Smooth muscle cell (in vitro differentiated cells): Measurements from ENCODE around the gene CHMP1A. TPM values are rescaled to one million over a fixed set of nuclear protein-coding genes. Genes with fewer than 3 reads are reported as not detected.

ENCODE experiments used
- DNase-seq: peaks from one replicate; lab custom pipeline; 2025; ENCODE audit not compliant: unreplicated experiment; lab: John Stamatoyannopoulos, UW
- H2AFZ ChIP-seq: fragments of 200-600 bp; sonication (generic); 2 replicates; pipeline ENCODE4 v1.6.0; 2016; ENCODE audit warnings: antibody characterized with exemption, low read depth, mild to moderate bottlenecking
- H3F3A ChIP-seq: fragments of 200-600 bp; sonication (generic); 2 replicates; pipeline ENCODE4 v1.6.0; 2017; ENCODE audit warnings: antibody characterized with exemption, low read depth
- H3K27ac ChIP-seq: fragments of 200-600 bp; sonication (generic); 2 replicates; pipeline ENCODE4 v1.5.1; 2016; ENCODE audit warnings: low read depth, mild to moderate bottlenecking
- H3K27me3 ChIP-seq: fragments of 200-600 bp; sonication (generic); 2 replicates; pipeline ENCODE4 v1.6.1; 2016; ENCODE audit warnings: low read depth, mild to moderate bottlenecking
- H3K36me3 ChIP-seq: fragments of 200-600 bp; sonication (generic); 2 replicates; pipeline ENCODE4 v1.5.1; 2016; ENCODE audit warnings: low read depth
- H3K4me1 ChIP-seq: fragments of 200-600 bp; sonication (generic); 2 replicates; pipeline ENCODE4 v1.5.1; 2016; ENCODE audit warnings: low read depth
- H3K4me2 ChIP-seq: fragments of 200-600 bp; sonication (generic); 2 replicates; pipeline ENCODE4 v1.6.0; 2016; ENCODE audit warnings: mild to moderate bottlenecking
- H3K4me3 ChIP-seq: fragments of 200-600 bp; sonication (generic); 2 replicates; pipeline ENCODE4 v1.5.1; 2016; ENCODE audit warnings: mild to moderate bottlenecking
- H3K79me2 ChIP-seq: fragments of 200-600 bp; sonication (generic); 2 replicates; pipeline ENCODE4 v1.6.0; 2016; ENCODE audit warnings: low read depth, mild to moderate bottlenecking
- H3K9ac ChIP-seq: fragments of 200-600 bp; sonication (generic); 2 replicates; pipeline ENCODE4 v1.6.0; 2016; ENCODE audit warnings: low read depth
- H3K9me3 ChIP-seq: fragments of 200-600 bp; sonication (generic); replicated peaks from 2 replicates; pipeline ENCODE4 v1.5.1; 2016; ENCODE audit warnings: low read depth
- H4K20me1 ChIP-seq: fragments of 200-600 bp; sonication (generic); 2 replicates; pipeline ENCODE4 v1.6.0; 2016; ENCODE audit warnings: low read depth
- CTCF ChIP-seq: fragments of 200-600 bp; sonication (generic); IDR thresholded peaks from 2 replicates; pipeline ENCODE4 v1.5.1; 2017; ENCODE audit warnings: borderline replicate concordance, mild to moderate bottlenecking, antibody characterized with exemption; ENCODE audit not compliant: insufficient read depth, poor library complexity, severe bottlenecking
- WGBS: methylation state at CpG from one replicate; pipeline ENCODE4 v1.1.7; 2016; ENCODE audit warnings: low lambda C conversion rate; 5-methylcytosine and 5-hydroxymethylcytosine counted together
- polyA plus RNA-seq: library from polyadenylated mRNA; unstranded; fragments of >200 nt; fragmentation: Nextera tagmentation; extraction: Ambion mirVana; gene quantifications from 2 replicates; pipeline ENCODE4 v1.2.1, GENCODE V29; 2016
- total RNA-seq: library from RNA; depleted of rRNA; stranded (reverse); fragments of >200 nt; gene quantifications from 2 replicates; pipeline ENCODE4 v1.2.3, GENCODE V29; 2014

CHMP1A gene
- total and polyA plus RNA-seq, 2 experiments from 2014 or later = 40.0 to 68.4 TPM

- no peak for TF ChIP-seq CTCF
- H3F3A ChIP-seq = no peaks in the 10 kb centered on the region
- no peaks in the 10 kb centered on the region for H3K27me3 ChIP-seq
- peaks cover 19% of the 10 kb centered on the region for H3K79me2 ChIP-seq
- H3K4me3 ChIP-seq = peak within 1 kb of the TSS; percentile 92
- no peaks in the 10 kb centered on the region for H4K20me1 ChIP-seq
- H3K9ac ChIP-seq = peak within 1 kb of the TSS; percentile 71
- H3K4me1 ChIP-seq = peaks cover 8% of the 10 kb centered on the region
- H3K27ac ChIP-seq = peak within 1 kb of the TSS; percentile 78
- H3K36me3 ChIP-seq = no peaks in the 10 kb centered on the region
- 3% methylated on average over 59 of the region's 67 CpGs for WGBS
- DNase-seq = peak; percentile 87
- no peaks in the 10 kb centered on the region for H3K9me3 ChIP-seq
- H2AFZ ChIP-seq = peak within 1 kb of the TSS; percentile 96
- peak within 1 kb of the TSS; percentile 98 for H3K4me2 ChIP-seq
These were observed 29.1 kb upstream of the CHMP1A start, which contains the start of gene CDK10 for GRCh38 chr16:89686520-89687091. Gene CDK10 (plus strand): TSS chr16:89686689. CDS start chr16:89686711, 22 bp downstream.

- Histone ChIP-seq H3K36me3 (no peaks in the 10 kb centered on the region), H4K20me1 (no peaks in the 10 kb centered on the region), H3K9me3 (no peaks in the 10 kb centered on the region), H3K27ac (no peak overlapping the region), H3K9ac (no peak overlapping the region), H3K27me3 (no peaks in the 10 kb centered on the region), H3K79me2 (peaks cover 19% of the 10 kb centered on the region), H3K4me1 (peaks cover 8% of the 10 kb centered on the region), H3F3A (no peaks in the 10 kb centered on the region), H3K4me3 (no peak overlapping the region), H2AFZ (no peak overlapping the region), H3K4me2 (no peak overlapping the region)
- no peak for TF ChIP-seq CTCF
- WGBS = 100% methylated on average over 1 of the region's 1 CpG
- DNase-seq = no peak
These were observed 28.4 kb upstream of the CHMP1A start for GRCh38 chr16:89685916-89686315.

GRCh38 chr16:89678258-89678657 lies 20.8 kb upstream of the CHMP1A start:
- H3K27me3 ChIP-seq = no peaks in the 10 kb centered on the region
- no peaks in the 10 kb centered on the region for H3K79me2 ChIP-seq
- no peaks in the 10 kb centered on the region for H3K9me3 ChIP-seq
- no peak overlapping the region for H3K9ac ChIP-seq
- TF ChIP-seq CTCF = no peak
- H3F3A ChIP-seq = no peaks in the 10 kb centered on the region
- peaks cover 4% of the 10 kb centered on the region for H3K36me3 ChIP-seq
- H3K4me2 ChIP-seq = no peak overlapping the region
- no peaks in the 10 kb centered on the region for H3K4me1 ChIP-seq
- no peaks in the 10 kb centered on the region for H4K20me1 ChIP-seq
- no peak overlapping the region for H3K4me3 ChIP-seq
- 95% methylated on average over 2 of the region's 2 CpGs for WGBS
- no peak overlapping the region for H3K27ac ChIP-seq
- H2AFZ ChIP-seq = no peak overlapping the region
- no peak for DNase-seq
